22Rv1 (cell line): ENCODE data around the gene VIPR2.

Experiments
- CTCF ChIP-seq: fragments of 450-650 bp; IDR thresholded peaks from 2 replicates; pipeline ENCODE4 v1.5.1; 2017; ENCODE audit warnings: mild to moderate bottlenecking
- ZFX ChIP-seq: fragments of 450-650 bp; IDR thresholded peaks from 2 replicates; pipeline ENCODE4 v1.6.1; 2017; ENCODE audit warnings: antibody characterized with exemption, borderline replicate concordance

DNA sequence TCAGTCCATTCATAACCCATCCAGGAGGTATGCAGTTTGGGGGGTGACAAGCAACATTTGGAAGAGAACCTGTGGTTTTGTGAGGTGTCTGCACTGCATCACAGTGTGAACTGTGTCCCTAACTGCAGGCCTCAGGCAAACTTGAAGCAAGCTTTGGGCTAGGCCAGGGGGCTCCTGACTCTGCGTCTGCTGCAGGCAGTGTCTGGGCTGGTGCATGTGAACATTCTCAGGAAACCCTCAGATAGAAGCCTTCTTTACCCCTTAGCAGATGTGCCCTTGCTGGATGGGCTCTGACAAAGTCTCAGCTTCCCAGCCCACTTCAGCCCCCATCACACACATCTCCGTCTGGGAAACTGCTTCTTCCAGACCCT is 61.0 kb downstream of the VIPR2 start:
- TF ChIP-seq CTCF (no peak), ZFX (no peak)
